ENCODE results near the gene ABCA7.

GRCh38 chr19:1000591-1001537 lies 39.0 kb upstream of the ABCA7 start:
- TF ChIP-seq SETDB1 (CRISPR knock-in tag; IDR thresholded peaks at IDR 0.05; ENCODE audit: borderline replicate concordance) (no peak), ZNF451 (CRISPR knock-in tag; IDR thresholded peaks at IDR 0.05) (no peak), RNF219 (CRISPR knock-in tag; IDR thresholded peaks at IDR 0.05) (no peak), IRF9 (CRISPR knock-in tag; IDR thresholded peaks at IDR 0.05; ENCODE audit: borderline replicate concordance) (no peak), CTCF (CRISPR knock-in tag; IDR thresholded peaks at IDR 0.05) (no peak)

Measured in HepG2 (cell line).